ENCODE results near the gene TBXA2R. TPM values are rescaled to one million over a fixed set of nuclear protein-coding genes. Genes with fewer than 3 reads are reported as not detected.

The TBXA2R gene
- total and polyA plus RNA-seq, 4 experiments from 2014 or later = 0.35 to 1.1 (median 0.67) TPM

- ChIA-PET CTCF (ENCODE audit: partially characterized antibody) (interaction anchor here (0.8 to 2.4 kb wide), 9 partner anchors 9 to 116 kb away, joined by 3 to 9 read pairs (median 4); no protein-coding TSS in a partner anchor), POLR2A (ENCODE audit: partially characterized antibody) (interaction anchor here (0.7 to 1.4 kb wide), 2 partner anchors 17 to 37 kb away, joined by 3 to 4 read pairs; no protein-coding TSS in a partner anchor)
- Histone ChIP-seq H3K27me3 (ENCODE audit: insufficient read depth, low read length) (no peaks in the 10 kb centered on the region), H3K27ac (ENCODE audit: low read depth, low read length) (no peak overlapping the region), H3K36me3 (ENCODE audit: insufficient read depth, low read length) (no peaks in the 10 kb centered on the region), H3K4me1 (ENCODE audit: insufficient read depth, low read length) (no peaks in the 10 kb centered on the region), H3K9me3 (ENCODE audit: control insufficient read depth in 1 of 2, low read length in 2 of 2) (no peaks in the 10 kb centered on the region), H3K4me3 (ENCODE audit: low read length in 2 of 2) (no peak overlapping the region)
- no peaks in the 10 kb centered on the region for H3K4me1 Mint-ChIP-seq
- peak overlapping the region in 1 of 7 donors; percentile 19 for H3K27ac Mint-ChIP-seq
- no peak overlapping the region for H3K4me3 Mint-ChIP-seq
- no peaks in the 10 kb centered on the region for H3K27me3 Mint-ChIP-seq
- DNase-seq = no peak
- no peaks in the 10 kb centered on the region for H3K36me3 Mint-ChIP-seq
- no peaks in the 10 kb centered on the region for H3K9me3 Mint-ChIP-seq
- intact Hi-C loops (cut with micrococcal nuclease) = no loop called here
These were observed 15.6 kb downstream of the TBXA2R start for GRCh38 chr19:3590991-3591659.

DNA sequence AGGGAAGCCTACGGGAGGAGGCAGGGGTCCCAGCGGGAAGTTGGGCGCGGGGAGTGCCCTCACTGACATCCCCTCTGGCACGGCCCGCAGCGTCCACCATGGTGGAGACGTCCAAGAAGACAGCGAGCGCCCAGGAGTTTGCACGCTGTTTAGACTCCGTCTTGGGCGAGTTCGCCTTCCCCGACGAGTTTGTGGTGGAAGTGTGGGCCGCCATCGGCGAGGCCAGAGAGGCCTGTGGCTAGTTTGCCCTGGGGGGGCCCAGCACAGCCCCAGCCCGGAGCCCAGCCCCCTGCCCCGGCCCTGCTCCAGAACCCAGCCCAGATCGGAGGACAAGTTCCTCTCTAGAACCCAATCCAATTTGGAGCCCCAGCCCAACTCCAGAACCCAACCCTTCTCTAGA lies 16.7 kb downstream of the TBXA2R start:
- POLR2A ChIA-PET (ENCODE audit: partially characterized antibody) = interaction anchor here (1.4 kb wide), 1 partner anchor 36 kb away, joined by 4 read pairs; no protein-coding TSS in a partner anchor
- no peak overlapping the region for H3K4me3 ChIP-seq (ENCODE audit: low read length in 2 of 2)
- DNase-seq = no peak
- Mint-ChIP-seq H3K36me3 (no peaks in the 10 kb centered on the region), H3K27ac (no peak overlapping the region), H3K9me3 (no peaks in the 10 kb centered on the region), H3K27me3 (no peaks in the 10 kb centered on the region), H3K4me1 (no peaks in the 10 kb centered on the region), H3K4me3 (no peak overlapping the region)
- no peaks in the 10 kb centered on the region for H3K27me3 ChIP-seq (ENCODE audit: insufficient read depth, low read length)
- H3K4me1 ChIP-seq (ENCODE audit: insufficient read depth, low read length) = peaks cover 6% of the 10 kb centered on the region
- intact Hi-C loops (cut with micrococcal nuclease) = loop anchor here (5.0 kb wide), 1 partner anchor 43 kb away; no protein-coding TSS in a partner anchor
- no peak overlapping the region for H3K27ac ChIP-seq (ENCODE audit: low read depth, low read length)
- H3K9me3 ChIP-seq (ENCODE audit: control insufficient read depth in 1 of 2, low read length in 2 of 2) = no peaks in the 10 kb centered on the region
- H3K36me3 ChIP-seq (ENCODE audit: insufficient read depth, low read length) = no peaks in the 10 kb centered on the region
- CTCF ChIA-PET (ENCODE audit: partially characterized antibody) = interaction anchor here (1.6 kb wide), 1 partner anchor 45 kb away, joined by 8 read pairs; no protein-coding TSS in a partner anchor

- H3K27me3 ChIP-seq (ENCODE audit: insufficient read depth, low read length) = no peaks in the 10 kb centered on the region
- CTCF ChIA-PET (ENCODE audit: partially characterized antibody) = no interaction called here
- intact Hi-C loops (cut with micrococcal nuclease) = loop anchor here (5.0 kb wide), 1 partner anchor 42 kb away; no protein-coding TSS in a partner anchor
- H3K9me3 Mint-ChIP-seq = no peaks in the 10 kb centered on the region
- H3K4me3 Mint-ChIP-seq = no peak overlapping the region
- POLR2A ChIA-PET (ENCODE audit: partially characterized antibody) = no interaction called here
- H3K27ac ChIP-seq (ENCODE audit: low read depth, low read length) = no peak overlapping the region
- no peaks in the 10 kb centered on the region for H3K9me3 ChIP-seq (ENCODE audit: control insufficient read depth in 1 of 2, low read length in 2 of 2)
- no peak for DNase-seq
- H3K36me3 Mint-ChIP-seq = no peaks in the 10 kb centered on the region
- no peaks in the 10 kb centered on the region for H3K4me1 Mint-ChIP-seq
- H3K27me3 Mint-ChIP-seq = no peaks in the 10 kb centered on the region
- H3K4me3 ChIP-seq (ENCODE audit: low read length in 2 of 2) = no peak overlapping the region
- H3K36me3 ChIP-seq (ENCODE audit: insufficient read depth, low read length) = no peaks in the 10 kb centered on the region
- H3K4me1 ChIP-seq (ENCODE audit: insufficient read depth, low read length) = peaks cover 6% of the 10 kb centered on the region
- no peak overlapping the region for H3K27ac Mint-ChIP-seq
These were observed 17.2 kb downstream of the TBXA2R start for GRCh38 chr19:3589439-3589838.

- Mint-ChIP-seq H3K27ac (no peak overlapping the region), H3K27me3 (no peaks in the 10 kb centered on the region), H3K4me1 (no peaks in the 10 kb centered on the region), H3K9me3 (no peaks in the 10 kb centered on the region), H3K4me3 (no peak overlapping the region), H3K36me3 (no peaks in the 10 kb centered on the region)
- Histone ChIP-seq H3K36me3 (ENCODE audit: insufficient read depth, low read length) (no peaks in the 10 kb centered on the region), H3K27me3 (ENCODE audit: insufficient read depth, low read length) (no peaks in the 10 kb centered on the region), H3K4me3 (ENCODE audit: low read length in 2 of 2) (no peak overlapping the region), H3K4me1 (ENCODE audit: insufficient read depth, low read length) (peaks cover 6% of the 10 kb centered on the region), H3K27ac (ENCODE audit: low read depth, low read length) (no peak overlapping the region), H3K9me3 (ENCODE audit: control insufficient read depth in 1 of 2, low read length in 2 of 2) (no peaks in the 10 kb centered on the region)
- intact Hi-C loops (cut with micrococcal nuclease) = loop anchor here (5.0 kb wide), 1 partner anchor 40 kb away; no protein-coding TSS in a partner anchor
- ChIA-PET POLR2A (ENCODE audit: partially characterized antibody) (no interaction called here), CTCF (ENCODE audit: partially characterized antibody) (interaction anchor here (1.0 to 3.0 kb wide), 5 partner anchors 12 to 33 kb away, joined by 3 to 10 read pairs (median 9); partner anchors contain the start of gene MFSD12)
- no peak for DNase-seq
These were observed 19.8 kb downstream of the TBXA2R start for GRCh38 chr19:3586707-3587346.

DNA sequence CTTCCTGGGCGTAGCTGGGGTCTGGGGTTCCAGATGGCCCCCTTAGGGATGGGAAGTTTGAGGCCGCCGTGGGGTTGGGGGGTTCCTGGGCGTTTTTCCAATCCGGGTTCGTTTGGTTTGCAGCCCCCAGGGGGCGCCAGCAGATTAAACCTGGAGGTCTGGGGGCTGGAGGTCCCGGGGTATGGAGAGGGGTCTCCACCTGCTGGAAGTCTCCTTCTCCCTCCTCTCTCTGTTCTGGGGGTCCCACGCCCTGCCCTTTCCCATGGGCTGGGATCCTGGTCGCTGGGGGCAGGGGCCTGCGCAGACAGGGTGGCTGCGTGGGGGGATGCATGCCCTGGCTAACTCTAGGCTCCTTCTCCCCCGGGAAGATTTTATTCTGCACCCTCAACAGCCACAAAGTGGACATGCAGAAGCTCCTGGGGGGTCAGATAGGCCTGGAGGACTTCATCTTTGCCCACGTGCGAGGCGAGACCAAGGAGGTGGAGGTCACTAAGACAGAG lies 20.5 kb downstream of the TBXA2R start:
- Histone ChIP-seq H3K4me3 (ENCODE audit: low read length in 2 of 2) (peak overlapping the region in 1 of 2 donors; percentile 38), H3K36me3 (ENCODE audit: insufficient read depth, low read length) (no peaks in the 10 kb centered on the region), H3K27ac (ENCODE audit: low read depth, low read length) (no peak overlapping the region), H3K9me3 (ENCODE audit: control insufficient read depth in 1 of 2, low read length in 2 of 2) (no peaks in the 10 kb centered on the region), H3K4me1 (ENCODE audit: insufficient read depth, low read length) (peaks cover 6% of the 10 kb centered on the region), H3K27me3 (ENCODE audit: insufficient read depth, low read length) (no peaks in the 10 kb centered on the region)
- peak overlapping the region in 6 of 8 donors; percentile 29 to 59 (median 46) for H3K4me3 Mint-ChIP-seq
- CTCF ChIA-PET (ENCODE audit: partially characterized antibody) = interaction anchor here (0.5 to 3.0 kb wide), 8 partner anchors 11 to 1160 kb away, joined by 3 to 12 read pairs (median 8); partner anchors contain the start of gene MFSD12
- intact Hi-C loops (cut with micrococcal nuclease) = loop anchor here (5.0 kb wide), 1 partner anchor 39 kb away; no protein-coding TSS in a partner anchor
- H3K9me3 Mint-ChIP-seq = no peaks in the 10 kb centered on the region
- no peaks in the 10 kb centered on the region for H3K4me1 Mint-ChIP-seq
- POLR2A ChIA-PET (ENCODE audit: partially characterized antibody) = interaction anchor here (1.1 to 1.5 kb wide), 3 partner anchors 30 to 41 kb away, joined by 3 to 7 read pairs (median 7); no protein-coding TSS in a partner anchor
- H3K27me3 Mint-ChIP-seq = no peaks in the 10 kb centered on the region
- DNase-seq = peak in 3 of 5 donors; percentile 21 to 33 (median 29)
- peak overlapping the region in 1 of 7 donors; percentile 43 for H3K27ac Mint-ChIP-seq
- no peaks in the 10 kb centered on the region for H3K36me3 Mint-ChIP-seq

- H3K27me3 ChIP-seq (ENCODE audit: insufficient read depth, low read length) = no peaks in the 10 kb centered on the region
- Mint-ChIP-seq H3K4me1 (no peaks in the 10 kb centered on the region), H3K4me3 (peak within 1 kb of the TSS in 6 of 8 donors; percentile 29 to 59 (median 46)), H3K36me3 (no peaks in the 10 kb centered on the region), H3K27ac (peak within 1 kb of the TSS in 1 of 7 donors; percentile 43), H3K9me3 (no peaks in the 10 kb centered on the region), H3K27me3 (no peaks in the 10 kb centered on the region)
- intact Hi-C loops (cut with micrococcal nuclease) = loop anchor here (5.0 kb wide), 1 partner anchor 38 kb away; no protein-coding TSS in a partner anchor
- no peaks in the 10 kb centered on the region for H3K9me3 ChIP-seq (ENCODE audit: control insufficient read depth in 1 of 2, low read length in 2 of 2)
- no peak for DNase-seq
- H3K4me1 ChIP-seq (ENCODE audit: insufficient read depth, low read length) = peaks cover 6% of the 10 kb centered on the region
- no peaks in the 10 kb centered on the region for H3K36me3 ChIP-seq (ENCODE audit: insufficient read depth, low read length)
- peak within 1 kb of the TSS in 1 of 2 donors; percentile 38 for H3K4me3 ChIP-seq (ENCODE audit: low read length in 2 of 2)
- ChIA-PET CTCF (ENCODE audit: partially characterized antibody) (interaction anchor here (0.5 to 3.0 kb wide), 9 partner anchors 11 to 1160 kb away, joined by 3 to 12 read pairs (median 8); partner anchors contain the start of gene MFSD12), POLR2A (ENCODE audit: partially characterized antibody) (interaction anchor here (1.1 to 1.5 kb wide), 3 partner anchors 29 to 42 kb away, joined by 3 to 7 read pairs (median 7); no protein-coding TSS in a partner anchor)
- H3K27ac ChIP-seq (ENCODE audit: low read depth, low read length) = no peak within 1 kb of the TSS
These were observed 21.2 kb downstream of the TBXA2R start, which contains the start of gene GIPC3 for GRCh38 chr19:3585301-3586126. Gene GIPC3, plus strand, starts transcription at chr19:3585478. Its CDS starts 120 bp downstream, at chr19:3585598.
